Liver (tissue), 9 donors: ENCODE measurements around the gene HSD17B8. TPM values are rescaled to one million over a fixed set of nuclear protein-coding genes. Genes with fewer than 3 reads are reported as not detected.

Source experiments
- DNase-seq: peaks from one replicate; pipeline ENCODE4 v3.0.0-alpha.2; 2017; ENCODE audit warnings: low spot score
- H3K27ac ChIP-seq, 2 donors: one replicate each; pipeline ENCODE4 v1.7.0; 2013; ENCODE audit warnings: inconsistent platforms in 2 of 2, low read length in 2 of 2, control low read depth in 1 of 2, low read depth in 1 of 2, mild to moderate bottlenecking in 1 of 2
- H3K27me3 ChIP-seq, 4 donors: one replicate each; pipeline versions ENCODE4 v1.6.1 to v1.7.0; 2013; ENCODE audit warnings: low read length in 3 of 4, inconsistent platforms in 1 of 4, mild to moderate bottlenecking in 1 of 4, moderate library complexity in 1 of 4; ENCODE audit not compliant: control insufficient read depth in 4 of 4, insufficient read depth in 4 of 4
- H3K36me3 ChIP-seq, 4 donors: one replicate each; pipeline versions ENCODE4 v1.6.1 to v1.7.0; 2013; ENCODE audit warnings: low read length in 3 of 4, mild to moderate bottlenecking in 3 of 4, low read depth in 1 of 4, moderate library complexity in 1 of 4; ENCODE audit not compliant: control insufficient read depth in 4 of 4, insufficient read depth in 3 of 4
- H3K4me1 ChIP-seq, 4 donors: one replicate each; pipeline versions ENCODE4 v1.6.1 to v1.7.0; 2013; ENCODE audit warnings: low read length in 3 of 4, mild to moderate bottlenecking in 3 of 4, moderate library complexity in 1 of 4; ENCODE audit not compliant: control insufficient read depth in 4 of 4, insufficient read depth in 4 of 4
- H3K4me3 ChIP-seq, 3 donors: one replicate each; pipeline versions ENCODE4 v1.6.1 to v1.7.0; 2013; ENCODE audit warnings: low read length in 3 of 3, control low read depth in 1 of 3, low read depth in 1 of 3, mild to moderate bottlenecking in 1 of 3
- H3K9ac ChIP-seq, 2 donors: one replicate each; pipeline ENCODE4 v1.7.0; 2013; ENCODE audit warnings: low read length in 2 of 2, mild to moderate bottlenecking in 2 of 2, moderate library complexity in 2 of 2, control low read depth in 1 of 2, low read depth in 1 of 2
- H3K9me3 ChIP-seq, 4 donors: one replicate each; pipeline versions ENCODE4 v1.6.1 to v1.7.0; 2013; ENCODE audit warnings: low read length in 3 of 4; ENCODE audit not compliant: control insufficient read depth in 4 of 4
- FOXA1 ChIP-seq: IDR thresholded peaks from 2 replicates; pipeline ENCODE4 v1.6.1; 2016; ENCODE audit warnings: antibody characterized with exemption
- FOXA2 ChIP-seq: IDR thresholded peaks from 2 replicates; pipeline ENCODE4 v1.6.1; 2016; ENCODE audit warnings: antibody characterized with exemption
- GABPA ChIP-seq, 2 donors: IDR thresholded peaks in 1 of 2; conservative IDR thresholded peaks in 1 of 2; 2 replicates each; pipeline ENCODE4 v1.6.1; 2016; ENCODE audit warnings: antibody characterized with exemption in 2 of 2, mild to moderate bottlenecking in 1 of 2, moderate library complexity in 1 of 2
- HNF4A ChIP-seq, 2 donors: conservative IDR thresholded peaks; 2 replicates each; pipeline ENCODE4 v1.6.1; 2016; ENCODE audit warnings: antibody characterized with exemption in 2 of 2, mild to moderate bottlenecking in 2 of 2
- HNF4G ChIP-seq: IDR thresholded peaks from 2 replicates; pipeline ENCODE4 v1.6.1; 2016; ENCODE audit warnings: antibody characterized with exemption
- JUND ChIP-seq, 2 donors: IDR thresholded peaks; 2 replicates each; pipeline ENCODE4 v1.6.1; 2016; ENCODE audit warnings: antibody characterized with exemption in 2 of 2
- NR2F2 ChIP-seq: IDR thresholded peaks from 2 replicates; pipeline ENCODE4 v1.6.1; 2016; ENCODE audit warnings: antibody characterized with exemption
- RAD21 ChIP-seq, 2 donors: IDR thresholded peaks; 2 replicates each; pipeline ENCODE4 v1.6.1; 2016; ENCODE audit warnings: antibody characterized with exemption in 2 of 2, mild to moderate bottlenecking in 2 of 2
- RXRA ChIP-seq, 2 donors: IDR thresholded peaks; 2 replicates each; pipeline ENCODE4 v1.6.1; 2017 to 2018; ENCODE audit warnings: antibody characterized with exemption in 2 of 2, mild to moderate bottlenecking in 1 of 2
- TAF1 ChIP-seq: conservative IDR thresholded peaks from 2 replicates; pipeline ENCODE4 v1.6.1; 2016; ENCODE audit warnings: antibody characterized with exemption, mild to moderate bottlenecking
- YY1 ChIP-seq: IDR thresholded peaks from 2 replicates; pipeline ENCODE4 v1.6.1; 2016; ENCODE audit warnings: antibody characterized with exemption, mild to moderate bottlenecking
- WGBS: extraction: QIAGEN DNeasy Blood & Tissue Kit; methylation state at CpG from one replicate; pipeline ENCODE4 v1.1.7; 2013; 5-methylcytosine and 5-hydroxymethylcytosine counted together
- polyA plus RNA-seq, 2 donors: library from polyadenylated mRNA; stranded (reverse) in 1 of 2; unstranded in 1 of 2; fragments of 200-250 nt in 1 of 2; fragments of >200 nt in 1 of 2; fragmentation: Nextera tagmentation in 1 of 2; extraction: Ambion mirVana in 1 of 2; gene quantifications; one replicate each; pipeline versions ENCODE4 v1.2.1 to v1.2.3, GENCODE V29; 2013 to 2015
- total RNA-seq, 2 donors: library from RNA; depleted of rRNA; stranded (reverse); fragments of >200 nt; gene quantifications; one replicate each; pipeline ENCODE4 v1.2.3, GENCODE V29; 2014
- TF ChIP-seq, protein P1 (sequence below): fragments of 150-350 bp; IDR thresholded peaks from 2 replicates; pipeline ENCODE4 v1.5.1; 2017; ENCODE audit warnings: improper control_type of control experiment, low read depth, low read length; ENCODE audit not compliant: missing input control
- TF ChIP-seq, protein P2 (sequence below): IDR thresholded peaks from 2 replicates; pipeline ENCODE4 v1.6.1; 2016; ENCODE audit warnings: antibody characterized with exemption
- TF ChIP-seq, protein P3 (sequence below): IDR thresholded peaks from 2 replicates; pipeline ENCODE4 v1.6.1; 2016; ENCODE audit warnings: antibody characterized with exemption, mild to moderate bottlenecking
- TF ChIP-seq, protein P4 (sequence below): IDR thresholded peaks from 2 replicates; pipeline ENCODE4 v1.6.1; 2016; ENCODE audit warnings: antibody characterized with exemption
- donor health status: healthy.
- donor health status: healthy.
- donor health status: healthy.
- donor health status: healthy.
- donor health status: healthy.

Gene HSD17B8
- total and polyA plus RNA-seq, 4 donors: 24.5 to 52.3 (median 37.5) TPM

DNA sequence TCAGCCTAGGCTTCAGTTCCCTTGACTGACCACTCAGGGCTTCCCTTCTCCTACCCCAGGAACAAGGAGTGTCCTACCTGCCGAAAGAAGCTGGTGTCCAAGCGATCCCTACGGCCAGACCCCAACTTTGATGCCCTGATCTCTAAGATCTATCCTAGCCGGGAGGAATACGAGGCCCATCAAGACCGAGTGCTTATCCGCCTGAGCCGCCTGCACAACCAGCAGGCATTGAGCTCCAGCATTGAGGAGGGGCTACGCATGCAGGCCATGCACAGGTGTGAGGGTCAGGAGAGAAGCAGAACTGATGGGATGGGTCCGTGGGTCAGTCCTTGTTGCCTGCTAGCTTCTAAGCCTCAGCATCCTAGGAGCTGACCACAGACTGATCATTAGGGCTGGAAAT, 5.4 kb downstream of the HSD17B8 start:
- 96% methylated on average over 10 of the region's 10 CpGs for WGBS
- peaks cover 3 to 38% (median 23%) of the 10 kb centered on the region in 4 donors for H3K4me1 ChIP-seq
- no peak for DNase-seq

DNA sequence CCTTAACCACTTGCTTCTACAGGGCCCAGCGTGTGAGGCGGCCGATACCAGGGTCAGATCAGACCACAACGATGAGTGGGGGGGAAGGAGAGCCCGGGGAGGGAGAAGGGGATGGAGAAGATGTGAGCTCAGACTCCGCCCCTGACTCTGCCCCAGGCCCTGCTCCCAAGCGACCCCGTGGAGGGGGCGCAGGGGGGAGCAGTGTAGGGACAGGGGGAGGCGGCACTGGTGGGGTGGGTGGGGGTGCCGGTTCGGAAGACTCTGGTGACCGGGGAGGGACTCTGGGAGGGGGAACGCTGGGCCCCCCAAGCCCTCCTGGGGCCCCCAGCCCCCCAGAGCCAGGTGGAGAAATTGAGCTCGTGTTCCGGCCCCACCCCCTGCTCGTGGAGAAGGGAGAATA, 6.7 kb downstream of the HSD17B8 start:
- H3K4me1 ChIP-seq: peaks cover 3 to 27% (median 16%) of the 10 kb centered on the region in 4 donors
- 90% methylated on average over 17 of the region's 17 CpGs for WGBS
- no peak for DNase-seq

More for the DNA sequence above, 5.4 kb downstream of the HSD17B8 start:
- Histone ChIP-seq H3K9me3 (no peaks in the 10 kb centered on the region), H3K9ac (no peak overlapping the region), H3K36me3 (peaks cover 0 to 17% (median 7%) of the 10 kb centered on the region in 4 donors), H3K27ac (no peak overlapping the region), H3K27me3 (no peaks in the 10 kb centered on the region), H3K4me3 (no peak overlapping the region)
- TF ChIP-seq FOXA2 (no peak), HNF4G (no peak), FOXA1 (no peak), YY1 (no peak)
- TF ChIP-seq, protein P1, sequence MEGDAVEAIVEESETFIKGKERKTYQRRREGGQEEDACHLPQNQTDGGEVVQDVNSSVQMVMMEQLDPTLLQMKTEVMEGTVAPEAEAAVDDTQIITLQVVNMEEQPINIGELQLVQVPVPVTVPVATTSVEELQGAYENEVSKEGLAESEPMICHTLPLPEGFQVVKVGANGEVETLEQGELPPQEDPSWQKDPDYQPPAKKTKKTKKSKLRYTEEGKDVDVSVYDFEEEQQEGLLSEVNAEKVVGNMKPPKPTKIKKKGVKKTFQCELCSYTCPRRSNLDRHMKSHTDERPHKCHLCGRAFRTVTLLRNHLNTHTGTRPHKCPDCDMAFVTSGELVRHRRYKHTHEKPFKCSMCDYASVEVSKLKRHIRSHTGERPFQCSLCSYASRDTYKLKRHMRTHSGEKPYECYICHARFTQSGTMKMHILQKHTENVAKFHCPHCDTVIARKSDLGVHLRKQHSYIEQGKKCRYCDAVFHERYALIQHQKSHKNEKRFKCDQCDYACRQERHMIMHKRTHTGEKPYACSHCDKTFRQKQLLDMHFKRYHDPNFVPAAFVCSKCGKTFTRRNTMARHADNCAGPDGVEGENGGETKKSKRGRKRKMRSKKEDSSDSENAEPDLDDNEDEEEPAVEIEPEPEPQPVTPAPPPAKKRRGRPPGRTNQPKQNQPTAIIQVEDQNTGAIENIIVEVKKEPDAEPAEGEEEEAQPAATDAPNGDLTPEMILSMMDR: no peak

DNA sequence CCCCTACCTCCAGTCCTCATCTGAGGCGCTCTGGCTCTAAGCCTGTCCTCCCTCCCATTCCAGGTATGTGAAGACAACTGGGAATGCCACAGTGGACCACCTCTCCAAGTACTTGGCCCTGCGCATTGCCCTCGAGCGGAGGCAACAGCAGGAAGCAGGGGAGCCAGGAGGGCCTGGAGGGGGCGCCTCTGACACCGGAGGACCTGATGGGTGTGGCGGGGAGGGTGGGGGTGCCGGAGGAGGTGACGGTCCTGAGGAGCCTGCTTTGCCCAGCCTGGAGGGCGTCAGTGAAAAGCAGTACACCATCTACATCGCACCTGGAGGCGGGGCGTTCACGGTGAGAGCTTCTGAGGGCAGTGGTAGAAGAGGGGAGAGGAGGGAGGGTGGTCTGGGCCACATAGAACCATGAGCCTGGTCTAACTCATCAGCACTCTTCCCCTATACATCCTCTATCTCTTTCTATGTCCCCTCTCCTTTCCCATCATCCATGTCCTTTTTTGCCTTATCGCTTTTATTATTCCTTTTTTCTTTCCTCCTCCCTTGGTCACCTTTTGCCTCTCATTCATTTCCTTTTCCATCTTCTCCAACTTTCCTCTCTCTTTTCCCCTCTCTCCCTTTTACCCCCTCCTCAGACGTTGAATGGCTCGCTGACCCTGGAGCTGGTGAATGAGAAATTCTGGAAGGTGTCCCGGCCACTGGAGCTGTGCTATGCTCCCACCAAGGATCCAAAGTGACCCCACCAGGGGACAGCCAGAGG, 7.4 kb downstream of the HSD17B8 start:
- no peak for DNase-seq
- WGBS: 91% methylated on average over 18 of the region's 18 CpGs

More for the DNA sequence above, 6.7 kb downstream of the HSD17B8 start:
- Histone ChIP-seq H3K36me3 (peaks cover 0 to 17% (median 7%) of the 10 kb centered on the region in 4 donors), H3K4me3 (no peak overlapping the region), H3K9me3 (no peaks in the 10 kb centered on the region), H3K27me3 (no peaks in the 10 kb centered on the region), H3K27ac (no peak overlapping the region), H3K9ac (no peak overlapping the region)
- TF ChIP-seq, protein P1: no peak
- TF ChIP-seq HNF4G (no peak), FOXA1 (no peak), JUND (IDR thresholded peaks at IDR 0.05) (no peak), HNF4A (conservative IDR thresholded peaks at IDR 0.05) (no peak), YY1 (no peak), RXRA (IDR thresholded peaks at IDR 0.05) (no peak)
- TF ChIP-seq, protein P2, sequence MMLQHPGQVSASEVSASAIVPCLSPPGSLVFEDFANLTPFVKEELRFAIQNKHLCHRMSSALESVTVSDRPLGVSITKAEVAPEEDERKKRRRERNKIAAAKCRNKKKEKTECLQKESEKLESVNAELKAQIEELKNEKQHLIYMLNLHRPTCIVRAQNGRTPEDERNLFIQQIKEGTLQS: no peak

More for the DNA sequence above, 7.4 kb downstream of the HSD17B8 start:
- Histone ChIP-seq H3K27ac (no peak overlapping the region), H3K36me3 (peaks cover 0 to 17% (median 7%) of the 10 kb centered on the region in 4 donors), H3K9ac (no peak overlapping the region), H3K4me3 (no peak overlapping the region), H3K9me3 (no peaks in the 10 kb centered on the region), H3K4me1 (peaks cover 3 to 25% (median 16%) of the 10 kb centered on the region in 4 donors), H3K27me3 (no peaks in the 10 kb centered on the region)
- TF ChIP-seq, protein P3, sequence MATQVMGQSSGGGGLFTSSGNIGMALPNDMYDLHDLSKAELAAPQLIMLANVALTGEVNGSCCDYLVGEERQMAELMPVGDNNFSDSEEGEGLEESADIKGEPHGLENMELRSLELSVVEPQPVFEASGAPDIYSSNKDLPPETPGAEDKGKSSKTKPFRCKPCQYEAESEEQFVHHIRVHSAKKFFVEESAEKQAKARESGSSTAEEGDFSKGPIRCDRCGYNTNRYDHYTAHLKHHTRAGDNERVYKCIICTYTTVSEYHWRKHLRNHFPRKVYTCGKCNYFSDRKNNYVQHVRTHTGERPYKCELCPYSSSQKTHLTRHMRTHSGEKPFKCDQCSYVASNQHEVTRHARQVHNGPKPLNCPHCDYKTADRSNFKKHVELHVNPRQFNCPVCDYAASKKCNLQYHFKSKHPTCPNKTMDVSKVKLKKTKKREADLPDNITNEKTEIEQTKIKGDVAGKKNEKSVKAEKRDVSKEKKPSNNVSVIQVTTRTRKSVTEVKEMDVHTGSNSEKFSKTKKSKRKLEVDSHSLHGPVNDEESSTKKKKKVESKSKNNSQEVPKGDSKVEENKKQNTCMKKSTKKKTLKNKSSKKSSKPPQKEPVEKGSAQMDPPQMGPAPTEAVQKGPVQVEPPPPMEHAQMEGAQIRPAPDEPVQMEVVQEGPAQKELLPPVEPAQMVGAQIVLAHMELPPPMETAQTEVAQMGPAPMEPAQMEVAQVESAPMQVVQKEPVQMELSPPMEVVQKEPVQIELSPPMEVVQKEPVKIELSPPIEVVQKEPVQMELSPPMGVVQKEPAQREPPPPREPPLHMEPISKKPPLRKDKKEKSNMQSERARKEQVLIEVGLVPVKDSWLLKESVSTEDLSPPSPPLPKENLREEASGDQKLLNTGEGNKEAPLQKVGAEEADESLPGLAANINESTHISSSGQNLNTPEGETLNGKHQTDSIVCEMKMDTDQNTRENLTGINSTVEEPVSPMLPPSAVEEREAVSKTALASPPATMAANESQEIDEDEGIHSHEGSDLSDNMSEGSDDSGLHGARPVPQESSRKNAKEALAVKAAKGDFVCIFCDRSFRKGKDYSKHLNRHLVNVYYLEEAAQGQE: no peak
- no peak for TF ChIP-seq FOXA2
- TF ChIP-seq RAD21 (IDR thresholded peaks at IDR 0.05): no peak
- TF ChIP-seq NR2F2: no peak
- TF ChIP-seq, protein P4, sequence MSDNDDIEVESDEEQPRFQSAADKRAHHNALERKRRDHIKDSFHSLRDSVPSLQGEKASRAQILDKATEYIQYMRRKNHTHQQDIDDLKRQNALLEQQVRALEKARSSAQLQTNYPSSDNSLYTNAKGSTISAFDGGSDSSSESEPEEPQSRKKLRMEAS: no peak
- TF ChIP-seq GABPA (IDR thresholded peaks at IDR 0.05 in 1 of 2, conservative IDR thresholded peaks at IDR 0.05 in 1 of 2): no peak
- TF ChIP-seq JUND (IDR thresholded peaks at IDR 0.05): no peak
- TF ChIP-seq TAF1: no peak
- TF ChIP-seq, protein P2: no peak
